GF-D8 (cell line): ENCODE data around the gene PRR13.
"Not testable (repeated sequence)": the region's sequence is repeated elsewhere in the genome, so short reads cannot be mapped to it uniquely, and the experiment has no call there.

Experiments used
- DNase-seq: peaks from one replicate; lab custom pipeline; 2025; lab: John Stamatoyannopoulos, UW

Gene PRR13

DNA sequence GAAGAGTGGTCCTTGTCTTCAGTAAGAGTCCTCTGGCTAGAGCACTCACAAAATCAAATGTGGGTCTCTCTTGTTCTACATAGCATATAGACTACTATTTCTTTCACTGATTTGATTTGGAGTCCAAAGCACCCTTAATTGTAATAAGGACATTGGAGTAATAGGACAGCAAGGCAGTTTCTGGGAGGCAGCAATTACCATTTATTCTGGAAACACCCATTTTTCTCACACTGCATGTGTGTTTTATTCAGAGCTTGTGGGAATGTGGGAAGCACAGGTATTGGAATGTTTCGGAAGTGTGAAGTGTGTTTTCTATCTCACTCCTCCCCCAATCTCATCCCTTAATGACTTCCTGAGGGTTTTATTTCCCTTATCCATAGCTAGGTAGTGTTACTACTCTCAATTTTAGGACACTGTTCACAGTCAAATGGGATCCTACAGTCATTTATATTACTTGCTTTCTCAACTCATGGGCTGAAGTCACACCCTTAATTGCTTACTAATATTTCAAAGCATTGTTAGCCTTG is 30.6 kb downstream of the PRR13 start:
- DNase-seq: no peak

DNA sequence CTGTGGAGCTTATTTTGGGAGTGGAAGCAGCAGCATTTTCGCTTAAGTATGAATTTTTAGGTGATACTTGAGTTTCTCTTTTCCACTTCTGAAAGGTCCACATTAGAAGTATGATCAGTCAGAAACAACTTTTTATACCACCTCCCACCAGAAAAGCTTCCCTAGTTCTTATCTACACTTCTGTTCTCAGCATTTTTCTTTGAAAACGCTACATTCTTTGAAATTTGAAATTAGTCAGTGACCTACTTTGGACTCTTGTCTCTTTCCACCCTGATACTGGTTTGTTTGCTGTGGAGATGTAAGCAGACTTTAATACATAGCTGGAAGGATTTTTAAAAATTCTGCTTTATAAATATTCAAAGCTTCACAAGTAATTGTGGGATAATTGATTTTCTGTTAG is 32.5 kb downstream of the PRR13 start:
- DNase-seq: no peak

- DNase-seq: no peak
Observed at GRCh38 chr12:53474819-53475218, 33.3 kb downstream of the PRR13 start.

- no peak for DNase-seq
Observed at GRCh38 chr12:53476769-53477209, 35.3 kb downstream of the PRR13 start.

DNA sequence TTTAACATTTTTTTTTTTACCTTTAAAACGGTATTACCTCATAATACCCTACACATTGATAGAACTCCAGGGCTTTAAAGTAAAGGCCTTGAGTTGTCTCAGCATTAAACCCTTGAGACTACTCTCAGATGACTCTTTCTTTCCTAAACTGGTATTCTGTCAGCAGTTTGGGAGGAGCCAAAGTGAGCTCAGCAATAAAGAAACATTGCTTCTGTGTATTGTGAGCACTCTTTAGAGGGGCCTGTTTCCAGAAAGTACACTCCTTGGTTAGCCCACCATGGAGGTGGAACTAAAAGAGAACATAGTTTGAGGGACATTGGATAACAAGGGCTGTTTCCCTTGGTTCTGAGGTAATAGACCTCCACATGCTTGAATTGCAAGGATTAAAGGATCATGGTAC is 37.3 kb downstream of the PRR13 start:
- no peak for DNase-seq

- DNase-seq: no peak
Observed at GRCh38 chr12:53479331-53479730, 37.8 kb downstream of the PRR13 start.

DNA sequence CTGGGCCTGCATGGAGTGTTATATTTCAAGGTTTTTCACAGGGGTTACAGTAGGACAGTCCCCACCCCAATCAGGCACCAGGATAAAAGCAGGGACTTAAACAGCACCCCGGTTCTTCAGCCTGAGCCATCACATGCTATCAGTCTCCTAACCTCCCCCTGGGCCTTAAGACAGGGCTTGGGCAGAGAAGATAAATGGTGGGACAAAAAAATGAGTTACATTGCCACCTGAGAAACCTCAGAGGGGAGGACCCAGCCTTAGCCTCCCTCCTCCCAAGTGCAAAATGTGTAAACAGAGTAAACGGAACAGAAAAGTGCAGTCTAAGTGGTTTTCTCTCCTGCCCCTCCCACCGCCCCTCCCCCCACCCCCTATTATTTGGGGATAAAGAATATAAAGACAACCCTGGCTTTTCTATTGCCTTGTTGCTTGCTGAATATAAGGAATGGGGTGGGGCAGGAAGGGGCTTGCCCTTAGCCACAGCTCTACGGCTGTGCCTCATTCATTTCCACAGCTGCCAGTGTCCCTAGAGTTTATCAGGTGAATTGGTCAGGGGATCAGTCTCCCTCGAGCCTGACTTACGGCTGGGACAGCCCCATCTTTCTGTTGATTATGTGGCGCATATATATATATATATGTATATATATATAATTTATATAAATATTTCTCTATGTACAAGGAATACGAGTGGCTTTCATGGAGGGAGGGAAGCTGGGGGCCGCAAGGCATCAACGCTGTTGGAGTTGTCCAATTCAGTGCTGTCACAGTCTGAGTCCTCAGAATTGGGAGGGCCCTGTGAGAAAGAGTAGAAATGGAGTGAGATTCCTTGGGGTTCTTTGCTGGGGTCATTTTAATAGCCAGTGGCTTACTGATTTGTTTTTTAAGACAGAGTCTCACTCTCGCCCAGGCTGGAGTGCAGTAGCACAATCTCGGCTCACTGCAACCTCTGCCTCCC is 39.2 kb downstream of the PRR13 start:
- DNase-seq: no peak

- not testable (repeated sequence) for DNase-seq
Observed at GRCh38 chr12:53481458-53481857, 39.9 kb downstream of the PRR13 start.

DNA sequence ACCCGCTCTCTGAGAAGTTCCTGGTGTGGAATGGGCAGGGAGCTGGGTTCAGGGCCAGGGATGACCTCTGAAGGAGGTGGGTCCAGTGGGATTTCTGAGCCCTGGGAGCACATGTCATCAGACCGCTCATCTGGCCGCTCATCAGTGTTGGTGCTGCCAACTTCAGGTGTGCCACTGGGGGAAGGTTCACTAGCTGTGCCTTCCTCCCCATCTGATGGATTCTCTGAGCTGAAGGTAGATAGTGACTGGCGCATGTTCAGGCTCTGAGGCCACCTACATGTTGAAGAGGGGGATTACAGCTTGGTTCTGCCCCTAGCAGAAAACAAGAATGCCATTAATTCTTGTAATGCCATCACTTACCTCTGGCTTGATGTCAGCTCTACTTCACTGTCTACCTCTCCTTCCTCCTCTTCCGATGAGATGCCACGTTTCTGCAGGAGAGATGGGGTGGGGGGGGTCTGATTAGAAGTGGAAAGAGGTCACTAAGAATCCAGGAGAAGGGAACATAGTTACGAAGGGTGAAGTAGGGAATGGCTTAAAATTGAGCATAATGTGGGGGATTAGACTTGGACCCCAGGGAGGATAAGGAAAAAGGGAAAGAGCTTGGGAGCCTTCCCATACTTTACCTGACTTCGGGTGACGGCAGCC is 40.5 kb downstream of the PRR13 start:
- no peak for DNase-seq

- no peak for DNase-seq
Observed at GRCh38 chr12:53482626-53483168, 41.2 kb downstream of the PRR13 start.

DNA sequence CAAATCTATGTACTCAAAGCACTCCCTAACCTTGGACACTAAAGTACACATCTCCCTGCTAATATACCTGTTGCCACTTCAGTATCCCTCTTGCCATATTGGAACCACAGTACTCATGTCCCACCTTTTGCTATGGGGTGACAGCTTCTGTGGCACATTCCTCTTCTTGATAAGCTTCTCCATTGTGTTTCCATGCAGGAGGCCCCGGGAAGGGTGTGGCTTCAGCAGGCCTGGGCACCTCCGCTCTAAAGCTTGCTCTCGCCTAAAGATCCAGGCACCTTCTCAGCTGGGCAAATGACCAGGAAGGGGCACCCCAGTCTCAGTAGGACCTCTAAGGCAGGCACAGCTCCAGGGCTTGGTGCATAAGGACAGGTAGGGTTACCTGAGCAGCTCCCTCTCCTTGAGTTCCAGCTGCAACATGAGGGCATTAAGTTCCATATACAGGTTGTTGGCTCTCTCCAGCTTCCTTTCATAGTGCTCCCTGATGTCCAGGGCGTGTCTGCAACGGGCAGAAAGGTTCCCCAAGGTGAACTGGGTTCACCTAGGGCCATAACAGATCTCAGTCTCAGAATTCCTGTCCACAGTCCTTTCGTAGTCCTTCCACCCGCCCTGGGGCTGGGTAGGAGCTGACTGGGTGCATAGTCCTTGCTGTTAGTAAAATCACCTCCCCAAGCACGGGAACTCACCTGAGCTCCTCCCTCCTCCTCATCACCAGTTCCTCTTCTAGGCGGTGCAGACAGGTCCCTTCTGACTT is 41.9 kb downstream of the PRR13 start:
- no peak for DNase-seq

- DNase-seq: no peak
Observed at GRCh38 chr12:53483979-53484377, 42.4 kb downstream of the PRR13 start.

- no peak for DNase-seq
Observed at GRCh38 chr12:53484686-53485575, 43.4 kb downstream of the PRR13 start.

DNA sequence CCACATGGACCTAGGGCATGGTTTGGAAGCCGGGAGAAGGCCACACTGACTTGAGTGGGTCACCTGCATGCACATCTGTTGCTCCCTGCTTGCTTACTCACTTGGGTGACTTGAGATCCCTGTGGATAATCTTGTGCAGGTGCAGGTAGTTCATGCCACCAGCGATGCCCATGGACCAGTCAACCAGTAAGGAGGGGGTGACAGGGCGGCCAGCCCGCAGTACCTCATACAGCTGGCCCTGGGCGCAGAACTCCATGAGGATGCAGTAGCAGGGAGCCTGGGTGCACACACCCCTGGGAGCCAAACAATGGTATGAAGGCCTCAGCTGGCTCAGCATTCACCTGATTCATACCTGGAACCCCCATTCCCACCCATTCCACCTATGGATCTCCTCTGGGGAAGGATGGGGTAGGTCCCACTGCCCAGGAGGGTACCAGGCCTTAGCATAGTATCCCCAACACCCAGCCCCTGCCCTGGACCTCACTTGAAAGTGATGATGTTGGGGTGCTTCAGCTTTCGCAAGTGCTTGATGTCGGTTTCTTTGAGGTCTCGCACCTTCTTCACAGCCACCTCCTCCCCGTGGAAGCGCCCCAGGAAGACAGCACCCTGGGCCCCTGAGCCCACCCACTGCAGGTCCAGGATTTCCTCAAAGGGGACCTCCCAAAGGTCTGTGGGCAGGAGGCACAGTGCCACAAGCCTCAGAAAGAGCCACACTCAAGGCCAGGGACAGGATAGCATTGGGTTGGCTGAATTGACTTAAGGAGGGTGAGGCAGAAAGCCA is 44.6 kb downstream of the PRR13 start:
- DNase-seq: no peak

GRCh38 chr12:53486736-53487487 is 45.4 kb downstream of the PRR13 start:
- no peak for DNase-seq

DNA sequence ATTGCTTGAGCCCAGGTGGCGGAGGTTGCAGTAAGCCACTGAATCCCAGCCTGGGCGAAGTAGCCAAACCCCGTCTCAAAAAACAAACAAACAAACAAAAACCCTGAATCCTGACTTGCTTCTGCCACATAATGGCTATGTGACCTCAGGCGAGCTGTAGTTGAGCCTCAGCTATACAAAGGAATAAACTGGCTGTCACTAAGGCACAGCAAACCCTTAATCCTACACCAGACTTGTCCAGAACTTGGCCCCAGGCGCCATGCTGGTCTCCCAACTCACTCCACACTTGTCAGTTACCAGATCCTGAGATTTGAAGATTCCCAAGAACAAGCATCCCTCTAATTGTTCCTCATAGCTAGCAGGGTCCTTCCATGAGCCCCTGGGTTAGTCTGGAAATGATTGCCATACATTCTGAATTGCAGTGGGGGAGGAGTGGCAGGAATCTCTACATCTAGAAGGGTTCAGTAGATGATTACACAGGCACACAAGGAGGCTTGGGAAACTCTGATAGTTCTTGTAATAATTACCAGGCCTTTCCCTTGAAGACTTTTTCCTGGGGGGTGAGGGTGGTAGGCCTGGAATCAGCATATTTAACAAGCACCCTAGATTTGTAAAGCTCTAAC is 47.8 kb downstream of the PRR13 start:
- DNase-seq: no peak

- no peak for DNase-seq
Observed at GRCh38 chr12:53492188-53492587, 50.7 kb downstream of the PRR13 start.

- DNase-seq: peak; percentile 5
Observed at GRCh38 chr12:53492830-53493609, 51.5 kb downstream of the PRR13 start.
